Spleen (tissue), 7 donors: ENCODE results near the gene XPR1.
"Not testable (repeated sequence)": the region's sequence is repeated elsewhere in the genome, so short reads cannot be mapped to it uniquely, and the experiment has no call there.

Source experiments
- POLR2A ChIP-seq, 3 donors: fragments of 450-650 bp; IDR thresholded peaks; one replicate each; pipeline ENCODE4 v1.5.1; 2017; ENCODE audit warnings: antibody characterized with exemption in 3 of 3, mild to moderate bottlenecking in 1 of 3
- POLR2AphosphoS5 ChIP-seq, 3 donors: sonication (generic); formaldehyde crosslinking; IDR thresholded peaks; one replicate each; pipeline ENCODE4 v1.5.1; 2017; ENCODE audit warnings: antibody characterized with exemption in 3 of 3
- TF ChIP-seq, protein P1 (sequence below), 11 experiments: fragments of 200-600 bp in 7 of 11; fragments of 450-650 bp in 4 of 11; sonication (generic) in 4 of 11; IDR thresholded peaks in 8 of 11; conservative IDR thresholded peaks in 3 of 11; 1 replicate in 7 of 11; 2 replicates in 4 of 11; pipeline versions ENCODE4 v1.4.0 to v1.8.0; 2016 to 2021; ENCODE audit warnings: antibody characterized with exemption in 11 of 11, inconsistent platforms in 4 of 11, mild to moderate bottlenecking in 1 of 11
- donor health status: DM: no; HTN: no; CAD: no; lungs with moderate emphysema.
- donor health status: DM: no; HTN: no; CAD: no.
- donor health status: DM: no; HTN: no; CAD: no.

GRCh38 chr1:180857947-180858725, 226.3 kb downstream of the XPR1 start:
- TF ChIP-seq, protein P1, sequence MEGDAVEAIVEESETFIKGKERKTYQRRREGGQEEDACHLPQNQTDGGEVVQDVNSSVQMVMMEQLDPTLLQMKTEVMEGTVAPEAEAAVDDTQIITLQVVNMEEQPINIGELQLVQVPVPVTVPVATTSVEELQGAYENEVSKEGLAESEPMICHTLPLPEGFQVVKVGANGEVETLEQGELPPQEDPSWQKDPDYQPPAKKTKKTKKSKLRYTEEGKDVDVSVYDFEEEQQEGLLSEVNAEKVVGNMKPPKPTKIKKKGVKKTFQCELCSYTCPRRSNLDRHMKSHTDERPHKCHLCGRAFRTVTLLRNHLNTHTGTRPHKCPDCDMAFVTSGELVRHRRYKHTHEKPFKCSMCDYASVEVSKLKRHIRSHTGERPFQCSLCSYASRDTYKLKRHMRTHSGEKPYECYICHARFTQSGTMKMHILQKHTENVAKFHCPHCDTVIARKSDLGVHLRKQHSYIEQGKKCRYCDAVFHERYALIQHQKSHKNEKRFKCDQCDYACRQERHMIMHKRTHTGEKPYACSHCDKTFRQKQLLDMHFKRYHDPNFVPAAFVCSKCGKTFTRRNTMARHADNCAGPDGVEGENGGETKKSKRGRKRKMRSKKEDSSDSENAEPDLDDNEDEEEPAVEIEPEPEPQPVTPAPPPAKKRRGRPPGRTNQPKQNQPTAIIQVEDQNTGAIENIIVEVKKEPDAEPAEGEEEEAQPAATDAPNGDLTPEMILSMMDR (IDR thresholded peaks at IDR 0.05 in 8 of 11, conservative IDR thresholded peaks at IDR 0.05 in 3 of 11): not testable (repeated sequence)
- not testable (repeated sequence) for TF ChIP-seq POLR2AphosphoS5, POLR2A (IDR thresholded peaks at IDR 0.05)
